Calu3 (cell line): ENCODE measurements around the gene DRC3. TPM values are rescaled to one million over a fixed set of nuclear protein-coding genes. Genes with fewer than 3 reads are reported as not detected.

Experiments
- BruUV-seq: library from RNA; stranded (reverse); fragments of 400-500 nt; replicated peaks from 2 replicates; lab custom pipeline; 2021; lab: Mats Ljungman, UMichigan
- CTCF ChIA-PET: fragments of 300-600 bp; sonication (Branson Sonifier 250); formaldehyde crosslinking; loops from one replicate; lab custom pipeline; 2022; ENCODE audit warnings: antibody characterized with exemption; lab: Charles Lee
- DNase-seq: peaks from one replicate; pipeline ENCODE4 v3.0.0; 2022
- H3K27ac Mint-ChIP-seq: one replicate; pipeline ENCODE4 v1.8.0; 2022; ENCODE audit warnings: mixed read lengths; ENCODE audit not compliant: unreplicated experiment
- H3K27me3 Mint-ChIP-seq: one replicate; pipeline ENCODE4 v1.8.0; 2022; ENCODE audit warnings: mixed read lengths; ENCODE audit not compliant: unreplicated experiment
- H3K36me3 Mint-ChIP-seq: one replicate; pipeline ENCODE4 v1.8.0; 2022; ENCODE audit warnings: mild to moderate bottlenecking, moderate library complexity, mixed read lengths; ENCODE audit not compliant: insufficient read depth, unreplicated experiment
- H3K4me1 Mint-ChIP-seq: one replicate; pipeline ENCODE4 v1.8.0; 2022; ENCODE audit warnings: mild to moderate bottlenecking, low read depth, mixed read lengths; ENCODE audit not compliant: unreplicated experiment
- H3K4me3 Mint-ChIP-seq: one replicate; pipeline ENCODE4 v1.8.0; 2022; ENCODE audit warnings: mild to moderate bottlenecking, low read depth, moderate library complexity, mixed read lengths; ENCODE audit not compliant: unreplicated experiment
- H3K9me3 Mint-ChIP-seq: one replicate; pipeline ENCODE4 v1.8.0; 2022; ENCODE audit warnings: low read depth, mixed read lengths; ENCODE audit not compliant: unreplicated experiment
- intact Hi-C: fragments of 100-400 bp; cut with micrococcal nuclease; formaldehyde crosslinking; loops from one replicate; pipeline ENCODE4 v1.10.0; 2022; ENCODE audit not compliant: unreplicated experiment
- total RNA-seq: library from RNA; stranded (reverse); gene quantifications from 2 replicates; pipeline ENCODE4 v1.2.3, GENCODE V29; 2022
- TF ChIP-seq, protein P1 (sequence below): fragments of 200-600 bp; IDR thresholded peaks from one replicate; pipeline ENCODE4 v1.8.0; 2022; ENCODE audit warnings: antibody characterized with exemption; ENCODE audit not compliant: unreplicated experiment

DRC3 gene
- total RNA-seq, 1 experiment from 2014 or later: 2.8 TPM

- TF ChIP-seq, protein P1, sequence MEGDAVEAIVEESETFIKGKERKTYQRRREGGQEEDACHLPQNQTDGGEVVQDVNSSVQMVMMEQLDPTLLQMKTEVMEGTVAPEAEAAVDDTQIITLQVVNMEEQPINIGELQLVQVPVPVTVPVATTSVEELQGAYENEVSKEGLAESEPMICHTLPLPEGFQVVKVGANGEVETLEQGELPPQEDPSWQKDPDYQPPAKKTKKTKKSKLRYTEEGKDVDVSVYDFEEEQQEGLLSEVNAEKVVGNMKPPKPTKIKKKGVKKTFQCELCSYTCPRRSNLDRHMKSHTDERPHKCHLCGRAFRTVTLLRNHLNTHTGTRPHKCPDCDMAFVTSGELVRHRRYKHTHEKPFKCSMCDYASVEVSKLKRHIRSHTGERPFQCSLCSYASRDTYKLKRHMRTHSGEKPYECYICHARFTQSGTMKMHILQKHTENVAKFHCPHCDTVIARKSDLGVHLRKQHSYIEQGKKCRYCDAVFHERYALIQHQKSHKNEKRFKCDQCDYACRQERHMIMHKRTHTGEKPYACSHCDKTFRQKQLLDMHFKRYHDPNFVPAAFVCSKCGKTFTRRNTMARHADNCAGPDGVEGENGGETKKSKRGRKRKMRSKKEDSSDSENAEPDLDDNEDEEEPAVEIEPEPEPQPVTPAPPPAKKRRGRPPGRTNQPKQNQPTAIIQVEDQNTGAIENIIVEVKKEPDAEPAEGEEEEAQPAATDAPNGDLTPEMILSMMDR: no peak
- no peak for DNase-seq
- Mint-ChIP-seq H3K36me3 (no peaks in the 10 kb centered on the region), H3K27ac (no peak overlapping the region), H3K27me3 (no peaks in the 10 kb centered on the region), H3K9me3 (no peaks in the 10 kb centered on the region), H3K4me3 (no peak overlapping the region), H3K4me1 (no peaks in the 10 kb centered on the region)
- BruUV-seq: no TSS peak
- intact Hi-C loops: no loop called here
- CTCF ChIA-PET: no interaction called here
Measured at GRCh38 chr17:18020971-18021370, 48.3 kb downstream of the DRC3 start.

GRCh38 chr17:18021372-18021771 lies 48.7 kb downstream of the DRC3 start:
- H3K36me3 Mint-ChIP-seq: no peaks in the 10 kb centered on the region
- intact Hi-C loops: no loop called here
- H3K27ac Mint-ChIP-seq: no peak overlapping the region
- CTCF ChIA-PET: no interaction called here
- no peak overlapping the region for H3K4me3 Mint-ChIP-seq
- no peaks in the 10 kb centered on the region for H3K27me3 Mint-ChIP-seq
- TF ChIP-seq, protein P1: no peak
- DNase-seq: no peak
- no TSS peak for BruUV-seq
- H3K9me3 Mint-ChIP-seq: no peaks in the 10 kb centered on the region
- no peaks in the 10 kb centered on the region for H3K4me1 Mint-ChIP-seq

DNA sequence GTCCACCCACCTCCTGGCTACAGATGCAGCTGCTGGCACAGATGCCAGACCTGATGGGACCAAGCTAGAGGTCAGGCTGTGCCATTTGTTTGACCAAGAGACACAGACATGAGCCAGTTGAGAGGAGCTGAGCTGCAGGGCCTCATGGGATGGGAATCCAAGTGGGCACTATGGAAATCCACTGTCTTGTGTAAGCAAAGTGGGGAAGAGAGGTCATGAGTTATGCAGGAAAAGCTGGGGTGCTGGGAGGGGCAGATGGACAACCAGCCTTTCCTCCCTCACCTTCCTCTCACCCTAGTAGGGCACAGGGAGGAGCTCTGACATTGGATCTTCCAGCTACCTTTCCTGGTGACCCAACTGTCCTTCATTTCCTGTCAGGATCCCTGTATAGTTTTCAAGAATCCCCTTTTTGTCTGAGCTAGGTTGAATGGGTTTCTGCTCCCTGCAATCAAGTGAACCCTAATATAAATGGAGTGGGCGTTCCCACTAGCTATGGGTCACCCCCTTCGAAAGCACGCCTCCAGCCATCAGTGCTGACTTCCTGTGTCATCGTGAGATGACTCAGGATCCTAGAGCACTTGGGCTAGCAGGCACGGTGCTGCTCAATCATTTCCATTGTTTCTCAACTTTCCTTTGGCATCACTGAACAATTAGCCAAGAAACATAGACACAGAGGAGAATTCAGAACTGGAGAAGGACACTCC lies 52.7 kb downstream of the DRC3 start:
- Mint-ChIP-seq H3K4me1 (no peaks in the 10 kb centered on the region), H3K9me3 (no peaks in the 10 kb centered on the region), H3K27ac (no peak overlapping the region), H3K27me3 (no peaks in the 10 kb centered on the region), H3K4me3 (no peak overlapping the region), H3K36me3 (no peaks in the 10 kb centered on the region)
- TF ChIP-seq, protein P1: no peak
- CTCF ChIA-PET: no interaction called here
- intact Hi-C loops: no loop called here
- BruUV-seq: no TSS peak
- DNase-seq: no peak

GRCh38 chr17:18025945-18026776 lies 53.5 kb downstream of the DRC3 start:
- BruUV-seq: no TSS peak
- TF ChIP-seq, protein P1: no peak

More at GRCh38 chr17:18025945-18026776, 53.5 kb downstream of the DRC3 start:
- no peak for DNase-seq
- Mint-ChIP-seq H3K9me3 (no peaks in the 10 kb centered on the region), H3K36me3 (no peaks in the 10 kb centered on the region), H3K27me3 (no peaks in the 10 kb centered on the region), H3K4me3 (no peak overlapping the region), H3K27ac (no peak overlapping the region), H3K4me1 (no peaks in the 10 kb centered on the region)
- CTCF ChIA-PET: no interaction called here
- intact Hi-C loops: no loop called here
